CD14-positive monocyte (primary cell): Measurements from ENCODE around the gene FRAS1. TPM values are rescaled to one million over a fixed set of nuclear protein-coding genes. Genes with fewer than 3 reads are reported as not detected.
"Not testable (repeated sequence)": the region's sequence is repeated elsewhere in the genome, so short reads cannot be mapped to it uniquely, and the experiment has no call there.

ENCODE experiments used
- DNase-seq, 3 donors: peaks; one replicate each; pipeline ENCODE4 v3.0.0-alpha.2; 2011 to 2022
- H2AFZ ChIP-seq: 2 replicates; pipeline ENCODE4 v1.6.0; 2012; ENCODE audit warnings: mild to moderate bottlenecking, low read depth, low read length, inconsistent platforms; ENCODE audit not compliant: insufficient read depth, poor library complexity, severe bottlenecking
- H3K27ac ChIP-seq, 2 donors: 1 replicate in 1 of 2; 2 replicates in 1 of 2; pipeline ENCODE4 v1.5.1; 2012 to 2013; ENCODE audit warnings: low read length in 2 of 2, control low read depth in 1 of 2, inconsistent platforms in 1 of 2, low read depth in 1 of 2, mild to moderate bottlenecking in 1 of 2
- H3K27me3 ChIP-seq, 2 donors: one replicate each; pipeline versions ENCODE4 v1.6.0 to v1.6.1; 2011 to 2013; ENCODE audit warnings: low read length in 2 of 2; ENCODE audit not compliant: control insufficient read depth in 2 of 2, insufficient read depth in 2 of 2
- H3K36me3 ChIP-seq, 2 donors: replicated peaks in 1 of 2; 1 replicate in 1 of 2; 2 replicates in 1 of 2; pipeline versions ENCODE4 v1.5.1 to v1.6.1; 2012 to 2013; ENCODE audit warnings: low read length in 2 of 2, control low read depth in 1 of 2, inconsistent platforms in 1 of 2, mild to moderate bottlenecking in 1 of 2; ENCODE audit not compliant: insufficient read depth in 2 of 2, control insufficient read depth in 1 of 2
- H3K4me1 ChIP-seq, 2 donors: 1 replicate in 1 of 2; 2 replicates in 1 of 2; pipeline versions ENCODE4 v1.5.1 to v1.6.1; 2012 to 2013; ENCODE audit warnings: low read length in 2 of 2, control low read depth in 1 of 2, inconsistent platforms in 1 of 2, mild to moderate bottlenecking in 1 of 2, moderate library complexity in 1 of 2; ENCODE audit not compliant: insufficient read depth in 2 of 2, control insufficient read depth in 1 of 2
- H3K4me2 ChIP-seq: replicated peaks from 2 replicates; pipeline ENCODE3; 2012; ENCODE audit warnings: low read length, moderate library complexity, mild to moderate bottlenecking; ENCODE audit not compliant: poor library complexity, severe bottlenecking; ENCODE audit errors: extremely low read depth
- H3K4me3 ChIP-seq, 3 experiments: fragments of 200-600 bp in 1 of 3; sonication (generic) in 1 of 3; replicated peaks in 1 of 3; 1 replicate in 2 of 3; 2 replicates in 1 of 3; pipeline ENCODE4 v1.5.1; 2011 to 2013; ENCODE audit warnings: low read length in 3 of 3, mild to moderate bottlenecking in 3 of 3, control low read depth in 2 of 3, low read depth in 2 of 3, inconsistent platforms in 1 of 3, moderate library complexity in 1 of 3
- H3K79me2 ChIP-seq: 2 replicates; pipeline ENCODE4 v1.6.0; 2012; ENCODE audit warnings: mild to moderate bottlenecking, control low read depth, inconsistent platforms, low read length, moderate library complexity; ENCODE audit not compliant: insufficient read depth
- H3K9ac ChIP-seq: 2 replicates; pipeline ENCODE4 v1.6.0; 2017; ENCODE audit warnings: low read length, mild to moderate bottlenecking; ENCODE audit not compliant: insufficient read depth, poor library complexity, severe bottlenecking
- H3K9me3 ChIP-seq, 2 donors: replicated peaks in 1 of 2; 1 replicate in 1 of 2; 2 replicates in 1 of 2; pipeline versions ENCODE4 v1.5.1 to v1.6.1; 2012 to 2013; ENCODE audit warnings: low read length in 2 of 2, control low read depth in 1 of 2; ENCODE audit not compliant: control insufficient read depth in 1 of 2, insufficient read depth in 1 of 2
- H4K20me1 ChIP-seq: 2 replicates; pipeline ENCODE4 v1.6.0; 2012; ENCODE audit warnings: mild to moderate bottlenecking, low read length, control low read depth, moderate library complexity; ENCODE audit not compliant: insufficient read depth
- H3K27ac Mint-ChIP-seq, 7 donors: one replicate each; pipeline ENCODE4 v1.8.0; 2020; ENCODE audit warnings: mild to moderate bottlenecking in 7 of 7, mixed read lengths in 7 of 7, moderate library complexity in 6 of 7, inconsistent platforms in 2 of 7
- H3K27me3 Mint-ChIP-seq, 3 donors: one replicate each; pipeline ENCODE4 v1.8.0; 2021 to 2022; ENCODE audit warnings: low read depth in 3 of 3, mild to moderate bottlenecking in 3 of 3, mixed read lengths in 3 of 3, moderate library complexity in 3 of 3, inconsistent platforms in 1 of 3
- H3K36me3 Mint-ChIP-seq, 2 donors: one replicate each; pipeline ENCODE4 v1.8.0; 2020; ENCODE audit warnings: mixed read lengths in 2 of 2, inconsistent platforms in 1 of 2, mild to moderate bottlenecking in 1 of 2
- H3K4me1 Mint-ChIP-seq: one replicate; pipeline ENCODE4 v1.8.0; 2020; ENCODE audit warnings: mild to moderate bottlenecking, mixed read lengths
- H3K4me3 Mint-ChIP-seq, 2 donors: one replicate each; pipeline ENCODE4 v1.8.0; 2020; ENCODE audit warnings: mild to moderate bottlenecking in 2 of 2, mixed read lengths in 2 of 2, moderate library complexity in 1 of 2
- H3K9me3 Mint-ChIP-seq, 7 donors: one replicate each; pipeline ENCODE4 v1.8.0; 2020 to 2022; ENCODE audit warnings: mixed read lengths in 7 of 7, mild to moderate bottlenecking in 6 of 7, moderate library complexity in 6 of 7, inconsistent platforms in 2 of 7
- WGBS: methylation state at CpG from one replicate; pipeline ENCODE4 v1.1.5; 2013; ENCODE audit warnings: missing lambda C conversion rate; ENCODE audit not compliant: insufficient coverage; 5-methylcytosine and 5-hydroxymethylcytosine counted together
- intact Hi-C, 2 donors: fragments of 100-400 bp; cut with micrococcal nuclease; formaldehyde crosslinking; loops; one replicate each; pipeline versions ENCODE4 v1.15.0 to v1.15.1; 2023
- polyA plus RNA-seq, 3 donors: library from polyadenylated mRNA; depleted of rRNA in 1 of 3; unstranded in 2 of 3; stranded (reverse) in 1 of 3; fragments of 300-500 nt in 2 of 3; fragments of >200 nt in 1 of 3; fragmentation: Illumina TruSeq in 2 of 3; gene quantifications; 1 replicate in 2 of 3; 2 replicates in 1 of 3; pipeline ENCODE4 v1.2.3, GENCODE V29; 2012 to 2021
- TF ChIP-seq, protein P1 (sequence below): fragments of 200-600 bp; IDR thresholded peaks from one replicate; pipeline ENCODE4 v1.8.0; 2022; ENCODE audit warnings: antibody characterized with exemption, mild to moderate bottlenecking

The FRAS1 gene
- polyA plus RNA-seq, 3 donors = not detected

DNA sequence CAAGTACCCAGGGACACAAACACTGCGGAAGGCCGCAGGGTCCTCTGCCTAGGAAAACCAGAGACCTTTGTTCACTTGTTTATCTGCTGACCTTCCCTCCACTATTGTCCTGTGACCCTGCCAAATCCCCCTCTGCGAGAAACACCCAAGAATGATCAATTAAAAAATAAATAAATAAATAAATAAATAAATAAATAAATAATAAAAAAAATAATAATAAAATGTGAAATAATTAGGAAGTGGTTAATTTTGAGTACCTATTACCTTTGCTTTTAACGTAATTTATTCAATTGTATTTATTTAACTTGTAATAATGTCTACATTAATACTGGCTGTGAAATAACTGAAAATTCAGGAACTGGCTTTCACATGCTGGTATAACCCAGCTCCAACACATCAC is 491.8 kb downstream of the FRAS1 start:
- H3K36me3 Mint-ChIP-seq, H3K27ac ChIP-seq, H3K4me3 Mint-ChIP-seq, H3K9ac ChIP-seq, H4K20me1 ChIP-seq, H3K79me2 ChIP-seq, H3K27ac Mint-ChIP-seq, H2AFZ ChIP-seq, H3K4me3 ChIP-seq, intact Hi-C loops, H3K36me3 ChIP-seq, DNase-seq, H3K4me2 ChIP-seq, H3K9me3 ChIP-seq: not testable (repeated sequence)
- Mint-ChIP-seq H3K27me3 (peaks cover 15 to 31% (median 22%) of the 10 kb centered on the region in 3 donors), H3K9me3 (peaks cover 0 to 19% (median 7%) of the 10 kb centered on the region in 7 donors), H3K4me1 (peaks cover 23% of the 10 kb centered on the region)
- Histone ChIP-seq H3K4me1 (peaks cover 24 to 26% of the 10 kb centered on the region in 2 donors), H3K27me3 (peaks cover 18 to 30% of the 10 kb centered on the region in 2 donors)
- WGBS = no CpG with 5 or more reads among the region's 4 CpGs

DNA sequence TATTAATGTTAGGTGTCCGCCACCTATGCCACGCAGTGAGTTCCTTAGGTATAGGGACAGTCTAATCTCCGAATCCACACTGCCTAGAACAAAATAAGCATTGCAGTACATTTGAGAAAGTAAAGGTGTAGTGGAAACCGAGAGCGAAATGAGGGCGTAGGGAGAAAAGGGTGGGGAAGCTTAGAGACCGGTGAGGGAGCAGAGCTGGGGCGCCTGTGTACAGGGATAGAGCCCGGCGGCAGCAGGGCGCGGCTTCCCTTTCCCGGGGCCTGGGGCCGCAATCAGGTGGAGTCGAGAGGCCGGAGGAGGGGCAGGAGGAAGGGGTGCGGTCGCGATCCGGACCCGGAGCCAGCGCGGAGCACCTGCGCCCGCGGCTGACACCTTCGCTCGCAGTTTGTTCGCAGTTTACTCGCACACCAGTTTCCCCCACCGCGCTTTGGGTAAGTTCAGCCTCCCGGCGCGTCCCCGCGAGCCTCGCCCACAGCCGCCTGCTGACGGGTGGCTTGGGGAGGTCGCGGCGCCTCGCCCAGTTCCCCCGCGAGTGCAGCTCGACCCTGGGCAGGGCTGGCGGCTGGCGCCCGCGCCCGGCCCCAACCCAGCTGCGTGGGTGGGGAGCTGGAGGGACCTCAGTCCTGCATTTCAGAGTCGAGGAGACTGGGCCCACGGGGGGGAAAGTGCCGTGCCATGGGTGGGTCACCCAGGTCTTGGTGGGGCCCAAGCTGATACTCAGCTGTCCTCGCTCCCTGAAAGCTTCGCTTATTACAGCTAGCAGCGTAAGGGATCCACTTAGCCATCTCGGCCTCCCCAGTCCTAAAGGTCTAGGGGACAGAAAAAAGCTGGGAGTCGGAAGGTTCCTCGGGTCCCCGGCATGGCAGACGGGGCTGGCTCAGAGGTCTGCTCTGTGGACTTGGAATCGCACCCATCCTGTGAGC is 494.6 kb downstream of the FRAS1 start, which contains the start of gene ANXA3:
TSS of gene ANXA3 (plus strand) at position 351 of the 932 bp plus-strand sequence. CDS start 2,704 bp downstream, outside the sequence.
- Histone ChIP-seq H3K36me3 (no peaks in the 10 kb centered on the region), H3K9me3 (no peaks in the 10 kb centered on the region), H2AFZ (peak within 1 kb of the TSS; percentile 88), H3K27me3 (peaks cover 18 to 30% of the 10 kb centered on the region in 2 donors), H3K9ac (peak within 1 kb of the TSS; percentile 54), H3K4me3 (peak within 1 kb of the TSS; percentile 9 to 73 (median 34)), H3K4me1 (peaks cover 24 to 26% of the 10 kb centered on the region in 2 donors), H3K27ac (no peak within 1 kb of the TSS), H3K79me2 (no peaks in the 10 kb centered on the region), H4K20me1 (no peaks in the 10 kb centered on the region), H3K4me2 (peak within 1 kb of the TSS; percentile 80)
- Mint-ChIP-seq H3K9me3 (peaks cover 0 to 22% (median 7%) of the 10 kb centered on the region in 7 donors), H3K36me3 (no peaks in the 10 kb centered on the region), H3K4me1 (peaks cover 23% of the 10 kb centered on the region), H3K4me3 (peak within 1 kb of the TSS; percentile 78 to 92), H3K27ac (peak within 1 kb of the TSS in 4 of 7 donors; percentile 1 to 70 (median 8)), H3K27me3 (peaks cover 15 to 31% (median 22%) of the 10 kb centered on the region in 3 donors)
- no peak for DNase-seq
- intact Hi-C loops = no loop called here
- 5% methylated on average over 42 of the region's 65 CpGs for WGBS
- TF ChIP-seq, protein P1, sequence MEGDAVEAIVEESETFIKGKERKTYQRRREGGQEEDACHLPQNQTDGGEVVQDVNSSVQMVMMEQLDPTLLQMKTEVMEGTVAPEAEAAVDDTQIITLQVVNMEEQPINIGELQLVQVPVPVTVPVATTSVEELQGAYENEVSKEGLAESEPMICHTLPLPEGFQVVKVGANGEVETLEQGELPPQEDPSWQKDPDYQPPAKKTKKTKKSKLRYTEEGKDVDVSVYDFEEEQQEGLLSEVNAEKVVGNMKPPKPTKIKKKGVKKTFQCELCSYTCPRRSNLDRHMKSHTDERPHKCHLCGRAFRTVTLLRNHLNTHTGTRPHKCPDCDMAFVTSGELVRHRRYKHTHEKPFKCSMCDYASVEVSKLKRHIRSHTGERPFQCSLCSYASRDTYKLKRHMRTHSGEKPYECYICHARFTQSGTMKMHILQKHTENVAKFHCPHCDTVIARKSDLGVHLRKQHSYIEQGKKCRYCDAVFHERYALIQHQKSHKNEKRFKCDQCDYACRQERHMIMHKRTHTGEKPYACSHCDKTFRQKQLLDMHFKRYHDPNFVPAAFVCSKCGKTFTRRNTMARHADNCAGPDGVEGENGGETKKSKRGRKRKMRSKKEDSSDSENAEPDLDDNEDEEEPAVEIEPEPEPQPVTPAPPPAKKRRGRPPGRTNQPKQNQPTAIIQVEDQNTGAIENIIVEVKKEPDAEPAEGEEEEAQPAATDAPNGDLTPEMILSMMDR = no peak
